Parathyroid adenoma (tissue), 2 donors: ENCODE data around the gene FNDC3B.

Experiments used
- H2AFZ ChIP-seq: fragments of 300-600 bp; sonication (generic); one replicate; pipeline ENCODE4 v1.7.0; 2017; ENCODE audit warnings: antibody characterized with exemption, mild to moderate bottlenecking
- H3K27ac ChIP-seq: fragments of 300-600 bp; sonication (generic); one replicate; pipeline ENCODE4 v1.7.0; 2017
- H3K27me3 ChIP-seq: fragments of 300-600 bp; sonication (generic); one replicate; pipeline ENCODE4 v1.7.0; 2017; ENCODE audit warnings: low read length; ENCODE audit not compliant: control insufficient read depth, insufficient read depth
- H3K36me3 ChIP-seq: fragments of 300-600 bp; sonication (generic); one replicate; pipeline ENCODE4 v1.7.0; 2017; ENCODE audit warnings: low read length; ENCODE audit not compliant: control insufficient read depth, insufficient read depth
- H3K4me1 ChIP-seq: fragments of 300-600 bp; sonication (generic); one replicate; pipeline ENCODE4 v1.7.0; 2017; ENCODE audit warnings: control low read depth
- H3K4me2 ChIP-seq: fragments of 300-600 bp; sonication (generic); one replicate; pipeline ENCODE4 v1.7.0; 2017; ENCODE audit warnings: low read length
- H3K4me3 ChIP-seq: fragments of 300-600 bp; sonication (generic); one replicate; pipeline ENCODE4 v1.7.0; 2017; ENCODE audit warnings: low read depth, low read length
- H3K79me2 ChIP-seq: fragments of 300-600 bp; sonication (generic); one replicate; pipeline ENCODE4 v1.7.0; 2017; ENCODE audit warnings: control low read depth
- H3K9ac ChIP-seq: fragments of 300-600 bp; sonication (generic); one replicate; pipeline ENCODE4 v1.7.0; 2017; ENCODE audit warnings: mild to moderate bottlenecking
- H3K9me3 ChIP-seq: fragments of 300-600 bp; sonication (generic); one replicate; pipeline ENCODE4 v1.7.0; 2017; ENCODE audit warnings: low read length; ENCODE audit not compliant: control insufficient read depth
- CTCF ChIP-seq: fragments of 300-600 bp; sonication (generic); IDR thresholded peaks from one replicate; pipeline ENCODE4 v1.7.0; 2017; ENCODE audit warnings: antibody characterized with exemption, mild to moderate bottlenecking
- donor health status: primary hyperparathyroidism.

Gene FNDC3B

GRCh38 chr3:172260381-172260780, 221.0 kb downstream of the FNDC3B start:
- H3K4me1 ChIP-seq: peaks cover 5% of the 10 kb centered on the region
- H3K4me2 ChIP-seq: no peak overlapping the region
- no peak overlapping the region for H2AFZ ChIP-seq
- H3K27ac ChIP-seq: no peak overlapping the region
- no peak overlapping the region for H3K9ac ChIP-seq
- no peaks in the 10 kb centered on the region for H3K9me3 ChIP-seq
- peaks cover 5% of the 10 kb centered on the region for H3K79me2 ChIP-seq
- H3K27me3 ChIP-seq: no peaks in the 10 kb centered on the region
- H3K36me3 ChIP-seq: no peaks in the 10 kb centered on the region
- H3K4me3 ChIP-seq: no peak overlapping the region
- TF ChIP-seq CTCF: no peak

GRCh38 chr3:172261054-172261453, 221.7 kb downstream of the FNDC3B start:
- H3K27ac ChIP-seq: no peak overlapping the region
- no peaks in the 10 kb centered on the region for H3K9me3 ChIP-seq
- H3K4me1 ChIP-seq: peaks cover 5% of the 10 kb centered on the region

DNA sequence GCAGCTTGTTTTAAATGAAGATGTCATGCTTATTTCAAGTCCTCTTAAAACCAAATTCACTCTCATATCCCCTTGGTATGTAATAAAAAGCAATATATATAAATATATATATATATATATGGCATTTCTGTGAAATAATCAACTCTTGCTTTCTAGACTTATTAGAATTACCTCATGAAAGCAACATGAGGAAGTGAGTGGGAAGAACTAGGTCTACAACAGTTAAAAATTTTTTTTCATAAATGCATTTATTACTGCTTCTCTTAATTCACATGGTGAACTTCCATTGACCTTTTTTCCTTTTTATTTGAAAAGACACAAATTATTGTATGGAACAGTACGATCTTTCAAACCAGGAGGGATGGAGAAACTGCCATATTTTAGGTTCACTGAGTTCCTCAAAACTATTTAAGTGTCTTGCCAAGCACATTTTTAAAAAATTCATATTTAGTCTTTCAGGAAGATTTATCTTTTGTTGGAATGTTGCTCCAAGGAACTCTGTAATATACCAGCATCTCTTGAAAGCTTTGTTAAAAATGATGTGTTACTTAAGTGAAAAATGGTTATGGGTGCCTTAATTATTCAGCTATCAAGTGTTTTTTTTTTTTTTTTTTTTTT, 223.7 kb downstream of the FNDC3B start:
- no peak overlapping the region for H3K4me3 ChIP-seq
- H2AFZ ChIP-seq: no peak overlapping the region
- no peaks in the 10 kb centered on the region for H3K27me3 ChIP-seq
- peaks cover 5% of the 10 kb centered on the region for H3K4me1 ChIP-seq
- H3K9me3 ChIP-seq: no peaks in the 10 kb centered on the region
- H3K9ac ChIP-seq: no peak overlapping the region
- no peak overlapping the region for H3K27ac ChIP-seq
- H3K79me2 ChIP-seq: peaks cover 3% of the 10 kb centered on the region
- H3K36me3 ChIP-seq: no peaks in the 10 kb centered on the region
- no peak overlapping the region for H3K4me2 ChIP-seq
- no peak for TF ChIP-seq CTCF

More at GRCh38 chr3:172261054-172261453, 221.7 kb downstream of the FNDC3B start:
- Histone ChIP-seq H3K27me3 (no peaks in the 10 kb centered on the region), H3K4me2 (no peak overlapping the region), H3K79me2 (no peaks in the 10 kb centered on the region), H3K4me3 (no peak overlapping the region), H3K36me3 (no peaks in the 10 kb centered on the region), H2AFZ (no peak overlapping the region), H3K9ac (no peak overlapping the region)
- no peak for TF ChIP-seq CTCF

DNA sequence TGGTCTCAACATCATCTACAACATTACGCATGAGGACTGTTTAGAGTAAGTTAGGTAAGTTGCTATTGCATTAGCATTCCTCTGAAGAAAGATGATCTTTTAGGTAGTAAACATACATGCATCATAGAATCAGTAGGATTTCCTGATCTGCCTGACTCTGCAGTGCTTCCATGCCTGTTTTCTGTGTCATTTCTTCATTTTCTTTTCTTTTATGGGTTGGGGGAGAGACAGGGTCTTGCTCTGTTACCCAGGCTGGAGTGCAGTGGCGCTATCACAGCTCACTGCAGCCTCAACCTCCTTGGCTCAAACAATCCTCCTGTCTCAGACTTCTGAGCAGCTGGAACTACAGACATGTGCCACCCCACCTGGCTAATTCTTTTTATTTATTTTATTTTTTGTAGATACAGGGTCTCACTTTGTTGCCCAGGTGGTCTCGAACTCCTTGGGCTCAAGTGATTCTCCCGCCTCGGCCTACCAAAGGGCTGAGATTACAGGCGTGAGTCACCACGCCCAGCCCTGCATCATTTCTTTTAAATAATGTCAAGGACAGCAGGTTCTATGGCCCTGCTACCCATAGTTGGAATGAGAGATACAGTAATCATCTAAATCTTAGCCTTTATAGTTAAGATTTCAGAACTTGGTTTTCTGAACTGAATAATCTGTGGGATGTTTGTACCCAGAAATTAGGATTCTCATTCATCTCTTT, 224.6 kb downstream of the FNDC3B start:
- Histone ChIP-seq H3K9ac (no peak overlapping the region), H2AFZ (no peak overlapping the region), H3K4me2 (no peak overlapping the region), H3K27ac (no peak overlapping the region), H3K4me3 (no peak overlapping the region), H3K27me3 (no peaks in the 10 kb centered on the region), H3K36me3 (no peaks in the 10 kb centered on the region), H3K9me3 (no peaks in the 10 kb centered on the region), H3K4me1 (peaks cover 5% of the 10 kb centered on the region), H3K79me2 (peaks cover 3% of the 10 kb centered on the region)
- TF ChIP-seq CTCF: no peak

DNA sequence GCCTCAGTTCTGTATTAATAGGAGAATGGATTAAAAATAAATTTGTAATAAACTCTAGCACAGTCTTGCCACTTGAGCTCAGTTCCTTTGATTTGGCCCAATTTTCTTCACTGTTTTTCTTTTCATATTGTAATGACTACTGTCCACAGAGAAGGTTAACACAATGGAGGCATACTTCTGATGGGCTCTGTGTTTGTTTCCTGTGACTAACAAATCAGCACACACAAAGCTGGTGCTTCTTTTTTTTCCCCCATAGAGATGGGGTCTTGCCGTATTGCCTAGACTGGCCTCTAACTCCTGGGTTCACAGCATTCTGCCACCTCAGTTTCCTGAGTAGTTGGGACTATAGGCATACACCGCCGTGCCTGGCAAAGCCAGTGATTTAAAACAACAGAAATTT, 226.7 kb downstream of the FNDC3B start:
- Histone ChIP-seq H3K36me3 (no peaks in the 10 kb centered on the region), H3K27ac (no peak overlapping the region), H2AFZ (no peak overlapping the region), H3K79me2 (peaks cover 3% of the 10 kb centered on the region), H3K4me2 (no peak overlapping the region), H3K4me3 (no peak overlapping the region), H3K9ac (no peak overlapping the region), H3K4me1 (peaks cover 5% of the 10 kb centered on the region), H3K9me3 (no peaks in the 10 kb centered on the region), H3K27me3 (no peaks in the 10 kb centered on the region)
- no peak for TF ChIP-seq CTCF
